GM21576 (cell line): Measurements from ENCODE around the gene AK4.
"Not testable (repeated sequence)": the region's sequence is repeated elsewhere in the genome, so short reads cannot be mapped to it uniquely, and the experiment has no call there.

Source experiments
- ATAC-seq: cut with Tn5 transposase; IDR thresholded peaks from one replicate; pipeline ENCODE4 v1.9.1; 2021; ENCODE audit warnings: mild to moderate bottlenecking, moderate library complexity; ENCODE audit not compliant: unreplicated experiment

AK4 gene

GRCh38 chr1:65148178-65148547 is at the start of gene AK4:
Gene AK4 (plus strand): TSS chr1:65148203. CDS start chr1:65148408, 205 bp downstream.
- peak; percentile 12 for ATAC-seq

GRCh38 chr1:65103807-65104206 is 44.2 kb upstream of the AK4 start:
- no peak for ATAC-seq

GRCh38 chr1:65104854-65105534 is 43.0 kb upstream of the AK4 start:
- ATAC-seq = no peak

GRCh38 chr1:65105596-65105995 is 42.4 kb upstream of the AK4 start:
- ATAC-seq = no peak

- ATAC-seq = no peak
Measured at GRCh38 chr1:65108025-65108642, 39.9 kb upstream of the AK4 start.

- ATAC-seq = no peak
Measured at GRCh38 chr1:65109487-65109886, 38.5 kb upstream of the AK4 start.

GRCh38 chr1:65112811-65113210 is 35.2 kb upstream of the AK4 start:
- ATAC-seq = no peak

- ATAC-seq = no peak
Measured at GRCh38 chr1:65113298-65113697, 34.7 kb upstream of the AK4 start.

GRCh38 chr1:65114322-65114721 is 33.7 kb upstream of the AK4 start:
- ATAC-seq = no peak

GRCh38 chr1:65119951-65120350 is 28.1 kb upstream of the AK4 start:
- no peak for ATAC-seq

- not testable (repeated sequence) for ATAC-seq
Measured at GRCh38 chr1:65129104-65129503, 18.9 kb upstream of the AK4 start.

GRCh38 chr1:65138524-65138923 is 9.5 kb upstream of the AK4 start:
- ATAC-seq = no peak

- ATAC-seq = not testable (repeated sequence)
Measured at GRCh38 chr1:65139793-65140192, 8.2 kb upstream of the AK4 start.

- ATAC-seq = no peak
Measured at GRCh38 chr1:65141394-65141793, 6.6 kb upstream of the AK4 start.

- no peak for ATAC-seq
Measured at GRCh38 chr1:65141918-65142317, 6.1 kb upstream of the AK4 start.

GRCh38 chr1:65143112-65143658 is 4.8 kb upstream of the AK4 start:
- not testable (repeated sequence) for ATAC-seq

GRCh38 chr1:65146908-65147423 is 1.0 kb upstream of the AK4 start:
- ATAC-seq = peak; percentile 4

GRCh38 chr1:65147424-65148177 is 402 bp upstream of the AK4 start:
- peak; percentile 61 for ATAC-seq

GRCh38 chr1:65148548-65149350 is 746 bp downstream of the AK4 start:
- peak; percentile 49 for ATAC-seq

- ATAC-seq = no peak
Measured at GRCh38 chr1:65149351-65150107, 1.5 kb downstream of the AK4 start.
